GM12874 (cell line): ENCODE results near the gene GYPA.
"Not testable (repeated sequence)": the region's sequence is repeated elsewhere in the genome, so short reads cannot be mapped to it uniquely, and the experiment has no call there.

ENCODE experiments used
- CTCF ChIP-seq: IDR thresholded peaks from 2 replicates; pipeline ENCODE4 v1.5.1; 2011; ENCODE audit warnings: low read depth, mild to moderate bottlenecking, control low read depth, low read length, moderate library complexity; ENCODE audit not compliant: insufficient read depth

GYPA gene

GRCh38 chr4:144140594-144141295 is at the start of gene GYPA:
Gene GYPA (minus strand): TSS chr4:144140718. CDS start chr4:144140635, 83 bp downstream.
- not testable (repeated sequence) for TF ChIP-seq CTCF

GRCh38 chr4:144190009-144190408 is 49.5 kb upstream of the GYPA start:
- TF ChIP-seq CTCF: no peak

GRCh38 chr4:144189121-144189520 is 48.6 kb upstream of the GYPA start:
- TF ChIP-seq CTCF: no peak

GRCh38 chr4:144185086-144185485 is 44.6 kb upstream of the GYPA start:
- no peak for TF ChIP-seq CTCF

GRCh38 chr4:144183165-144183564 is 42.6 kb upstream of the GYPA start:
- TF ChIP-seq CTCF: no peak

- TF ChIP-seq CTCF: no peak
These were observed 40.9 kb upstream of the GYPA start for GRCh38 chr4:144181391-144181790.

GRCh38 chr4:144179152-144179739 is 38.7 kb upstream of the GYPA start:
- TF ChIP-seq CTCF: no peak
